Stimulated activated CD8-positive, alpha-beta memory T cell treated with anti-CD3 and anti-CD28 coated beads, Interleukin-7, amount 100 ng/mL, for 4 hours (primary cell): Measurements from ENCODE around the gene NCKAP1.
"Not testable (repeated sequence)": the region's sequence is repeated elsewhere in the genome, so short reads cannot be mapped to it uniquely, and the experiment has no call there.

Experiments
- DNase-seq, 2 donors: peaks; one replicate each; pipeline ENCODE4 v3.0.0-alpha.2; 2020; ENCODE audit warnings: low read depth in 2 of 2

Gene NCKAP1

DNA sequence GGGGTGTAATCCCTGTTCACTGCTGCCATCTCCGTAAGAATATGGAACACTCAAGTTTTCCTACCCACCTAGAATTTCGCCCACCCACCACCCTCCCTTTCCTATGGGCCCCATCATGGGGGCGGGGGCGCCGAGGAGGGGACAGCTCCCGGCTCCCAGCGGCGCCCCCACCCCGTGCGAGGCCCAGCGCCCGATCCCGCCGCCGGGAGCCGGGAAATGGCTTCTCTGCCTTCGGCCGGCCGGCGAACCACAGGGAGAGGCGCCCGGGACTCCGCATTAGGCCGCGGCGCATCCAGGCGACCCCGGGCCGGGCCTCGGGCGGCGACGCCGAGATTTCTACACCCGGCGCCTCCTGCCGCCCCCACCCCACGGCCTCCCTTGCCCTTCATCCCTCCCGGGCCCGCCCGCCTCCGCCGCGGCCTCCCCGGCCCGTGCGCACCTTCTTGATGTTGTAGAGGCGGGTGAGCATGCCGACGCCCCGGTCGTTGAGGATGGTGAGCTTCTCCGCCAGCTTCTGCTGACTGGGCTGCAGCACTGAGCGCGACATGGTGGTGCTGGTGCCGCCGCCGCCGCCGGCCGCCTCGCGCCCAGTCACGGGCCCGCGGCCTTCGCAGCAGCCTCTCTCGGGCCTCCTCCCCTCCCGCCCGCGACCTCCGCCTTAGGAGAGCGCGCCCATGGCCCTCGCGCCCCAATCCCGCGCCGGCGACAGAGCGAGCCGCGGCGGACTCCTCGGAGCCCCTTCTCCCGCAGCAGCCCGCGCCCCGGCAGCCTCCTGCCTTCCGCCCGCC lies 510 bp downstream of the NCKAP1 start:
- DNase-seq: peak in 1 of 2 donors; percentile 8

DNA sequence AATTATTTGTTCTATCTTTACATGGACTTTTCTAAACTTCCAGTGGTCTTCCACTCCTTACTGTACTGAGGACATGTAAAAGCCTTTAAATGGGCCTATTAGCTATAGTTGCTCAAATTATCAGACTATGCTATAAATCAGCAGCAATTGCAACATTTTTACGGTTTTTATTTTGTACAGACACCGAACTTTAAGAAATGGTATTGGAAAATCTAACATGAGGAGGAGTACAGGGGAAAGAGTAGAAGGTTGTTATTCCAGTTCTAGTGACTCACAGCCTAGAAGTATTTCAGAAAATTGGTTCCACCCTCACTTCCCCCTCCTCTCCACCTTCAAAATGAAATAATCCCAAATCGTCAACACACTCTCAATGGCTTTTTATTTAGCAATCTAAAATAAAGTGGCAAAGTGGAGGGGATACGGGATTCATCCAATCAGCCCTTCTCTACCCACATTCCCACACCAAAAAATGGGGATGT lies 1.1 kb downstream of the NCKAP1 start:
- DNase-seq: no peak

DNA sequence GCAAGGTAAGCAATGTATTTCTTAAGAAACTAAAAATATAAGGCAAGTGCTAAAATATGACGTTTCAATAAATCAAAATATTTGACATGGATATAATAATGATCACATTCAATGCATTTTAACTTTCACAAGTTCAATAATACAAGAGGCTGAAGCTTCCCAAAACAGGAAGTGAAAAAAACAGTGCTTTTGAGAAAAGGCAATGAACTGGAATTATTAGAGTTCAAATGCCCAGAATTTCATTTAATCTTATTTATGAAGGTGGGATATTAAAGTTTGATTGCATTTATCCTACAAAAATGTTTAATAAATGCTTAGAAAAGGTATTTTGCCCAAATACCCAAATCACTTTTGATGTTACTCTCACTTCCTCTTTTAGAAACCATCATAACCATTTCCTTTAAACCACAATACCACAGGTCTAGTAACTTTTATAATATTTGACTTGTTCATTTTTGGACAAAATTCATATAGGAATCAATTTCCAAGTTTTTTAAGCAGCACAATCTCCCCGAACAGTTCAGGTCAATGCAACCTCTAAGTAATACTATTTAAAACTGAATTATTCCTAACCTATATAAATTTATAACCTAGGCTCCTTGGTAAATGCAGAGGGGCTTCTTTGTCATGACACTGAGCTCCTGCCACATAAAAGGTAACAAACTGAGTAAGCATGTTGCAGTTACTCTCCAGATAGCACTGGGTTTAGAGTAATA lies 2.1 kb downstream of the NCKAP1 start:
- no peak for DNase-seq

DNA sequence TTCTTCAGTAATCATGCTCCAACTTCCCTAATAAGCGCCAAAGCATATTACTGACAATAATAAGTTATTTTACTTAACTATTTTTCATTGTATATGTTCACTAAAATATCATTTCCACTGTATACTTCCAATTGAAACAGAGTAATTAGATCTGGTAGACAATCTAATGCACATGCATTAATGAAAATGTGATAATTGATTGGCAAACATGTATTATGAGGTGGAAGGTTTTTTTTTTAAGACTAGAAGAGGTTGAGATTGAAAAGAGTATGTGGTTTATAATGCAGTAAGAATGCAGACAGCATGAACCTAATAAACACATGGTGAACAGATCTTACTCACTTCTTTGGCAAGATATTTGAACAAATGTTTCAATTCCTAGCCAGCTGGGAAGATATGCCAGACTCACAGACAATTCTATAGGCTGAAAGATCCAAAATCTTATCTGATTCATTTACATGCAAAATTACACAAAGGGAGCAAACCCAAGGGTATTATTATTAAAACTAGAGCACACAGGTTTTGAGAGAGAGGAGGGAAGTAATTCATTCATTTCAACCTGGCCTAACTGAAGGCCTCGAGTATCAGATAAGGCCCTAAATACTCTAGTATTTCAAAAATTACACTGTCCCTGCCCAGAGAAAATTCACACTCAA lies 2.8 kb downstream of the NCKAP1 start:
- no peak for DNase-seq

DNA sequence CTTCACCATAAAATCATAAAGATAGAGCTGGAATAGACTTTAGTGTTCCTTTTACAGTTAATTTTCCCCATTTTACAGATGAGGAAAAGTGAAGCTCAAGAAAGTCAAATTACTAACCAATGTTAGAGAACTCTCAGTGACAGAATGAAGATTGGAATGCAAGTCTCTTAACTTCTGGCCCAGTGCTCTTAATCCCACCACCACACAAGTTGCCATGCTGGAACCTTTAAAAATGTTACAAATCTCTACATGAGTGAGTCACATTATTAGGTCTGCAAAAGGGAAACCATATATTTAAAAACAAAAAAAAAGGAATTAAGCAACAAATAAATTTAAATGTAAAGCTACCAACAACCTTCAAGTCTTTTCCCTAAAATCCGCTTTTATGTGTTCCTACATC lies 3.5 kb downstream of the NCKAP1 start:
- no peak for DNase-seq

DNA sequence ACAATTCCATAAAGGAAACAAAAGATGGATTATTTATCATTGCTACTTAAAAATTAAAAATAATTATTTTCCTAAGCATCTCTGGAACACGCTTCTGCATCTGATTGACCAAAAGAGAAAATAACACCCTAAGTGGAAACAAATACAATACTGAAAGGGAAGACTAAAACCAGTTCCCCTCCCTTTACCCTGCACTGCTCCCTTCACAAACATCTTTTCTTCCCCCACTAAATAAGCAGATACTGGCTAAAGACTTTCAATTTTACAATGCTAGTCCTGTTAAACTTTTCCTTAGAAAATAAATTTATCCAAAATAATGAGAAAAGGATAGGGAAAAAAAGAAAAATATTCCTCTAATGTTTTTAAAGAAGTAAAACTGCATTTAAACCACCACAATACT lies 4.3 kb downstream of the NCKAP1 start:
- DNase-seq: no peak

DNA sequence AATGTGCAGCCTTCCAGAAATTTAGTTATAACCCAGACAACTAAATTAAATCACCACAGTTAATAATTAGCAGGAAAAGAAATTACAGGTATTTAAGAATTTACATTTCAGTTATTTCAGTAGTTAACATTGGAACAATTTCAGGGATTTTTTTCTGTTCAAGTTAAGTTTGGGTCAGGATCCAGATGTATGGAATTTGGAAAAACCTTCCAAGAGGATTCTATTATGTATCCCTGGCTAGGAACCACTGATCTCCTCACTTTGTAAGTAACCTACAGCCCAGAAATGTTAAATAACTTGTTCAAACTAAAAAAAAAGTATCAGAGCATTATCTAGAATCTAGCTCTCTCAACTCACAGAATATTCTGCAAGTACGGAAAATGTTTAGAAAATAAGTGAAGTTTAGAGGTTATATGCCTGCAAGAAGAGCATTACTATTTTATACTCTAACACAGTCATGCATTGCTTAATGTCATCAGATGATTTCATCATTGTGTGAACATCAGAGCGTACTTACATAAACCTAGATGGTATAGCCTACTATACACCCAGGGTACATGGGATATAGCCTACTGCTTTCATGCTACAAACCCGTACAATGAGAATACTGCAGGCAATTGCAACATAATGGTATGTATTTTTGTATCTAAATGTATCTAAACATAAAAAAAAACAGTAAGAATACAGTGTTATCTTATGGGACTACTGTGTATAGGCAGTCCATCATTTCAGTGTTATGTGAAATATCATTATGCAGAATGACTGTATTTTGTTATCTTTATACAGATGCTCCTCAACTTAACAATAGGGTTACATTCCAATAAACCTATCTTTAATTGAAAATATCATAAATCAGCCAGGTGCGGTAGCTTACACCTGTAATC lies 6.1 kb downstream of the NCKAP1 start:
- DNase-seq: no peak

DNA sequence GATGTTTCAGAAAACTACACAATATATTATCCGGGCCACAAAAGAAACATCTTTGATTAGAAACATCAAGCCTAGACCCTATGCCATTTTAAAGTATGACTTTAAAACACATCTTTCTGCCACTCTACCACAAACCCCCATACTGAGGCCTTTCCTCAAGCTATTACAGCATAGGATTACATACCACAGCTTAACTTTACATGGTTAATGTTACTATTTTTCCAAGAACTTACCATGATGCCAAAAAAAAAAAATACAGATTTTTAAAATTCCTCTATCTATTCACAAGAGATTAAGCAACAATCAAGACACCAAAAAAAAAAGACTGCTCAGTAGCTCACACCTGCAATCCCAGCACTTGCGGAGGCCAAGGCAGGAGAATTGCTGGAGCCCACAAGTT lies 9.0 kb downstream of the NCKAP1 start:
- DNase-seq: no peak

DNA sequence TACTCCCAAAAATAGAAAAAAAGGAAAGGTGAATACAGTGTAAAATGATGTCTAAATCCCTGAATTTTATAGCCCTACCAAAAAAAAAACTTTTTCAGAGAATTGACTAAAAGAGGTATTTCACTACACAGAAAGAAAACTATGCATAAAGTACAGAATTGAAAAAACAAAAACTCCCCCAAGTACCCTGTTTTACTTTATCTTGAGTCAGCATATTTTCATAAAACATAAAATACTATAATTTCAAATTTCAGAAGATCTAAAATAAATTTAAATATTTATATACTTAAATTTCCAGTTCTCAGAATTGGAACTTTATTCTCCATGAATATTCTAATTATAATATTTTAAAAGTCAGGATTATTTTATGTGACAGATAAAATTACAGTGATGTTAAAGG lies 10.1 kb downstream of the NCKAP1 start:
- DNase-seq: no peak

DNA sequence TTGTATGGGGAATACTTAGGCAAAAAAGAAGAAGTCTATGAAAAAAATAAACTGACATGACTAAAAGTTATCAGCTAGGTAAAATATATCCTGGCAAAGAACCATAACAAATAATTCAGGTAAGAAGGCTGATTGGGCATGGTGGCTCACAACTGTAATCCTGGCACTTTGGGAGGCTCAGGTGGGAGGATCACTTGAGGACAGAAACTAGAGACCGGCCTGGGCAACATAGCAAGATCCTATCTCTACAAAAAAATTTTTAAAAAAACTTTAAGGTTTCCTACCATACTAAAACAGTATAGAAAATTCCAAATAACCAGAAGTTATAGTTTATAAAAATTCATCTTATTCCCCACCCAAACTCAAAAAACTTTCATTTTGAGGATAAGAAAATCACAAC lies 10.8 kb downstream of the NCKAP1 start:
- DNase-seq: no peak

DNA sequence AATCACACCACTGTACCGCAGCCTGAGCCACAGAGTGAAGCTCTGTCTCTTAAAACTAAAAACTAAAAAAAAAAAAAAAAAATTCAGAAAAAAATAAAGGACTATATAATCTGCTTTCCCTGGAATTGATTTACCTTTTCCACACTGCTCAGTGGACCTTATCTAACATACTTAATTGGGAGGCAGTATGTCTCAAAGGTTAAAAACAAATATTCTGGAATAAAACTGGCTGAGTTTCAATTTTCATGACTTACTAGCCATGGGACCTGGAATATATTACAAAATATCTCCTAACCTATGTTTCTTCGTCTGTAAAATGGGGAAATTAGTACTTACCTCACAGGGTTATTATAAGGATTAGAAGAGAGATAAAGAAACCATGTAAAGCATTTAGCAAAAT lies 11.8 kb downstream of the NCKAP1 start:
- no peak for DNase-seq

DNA sequence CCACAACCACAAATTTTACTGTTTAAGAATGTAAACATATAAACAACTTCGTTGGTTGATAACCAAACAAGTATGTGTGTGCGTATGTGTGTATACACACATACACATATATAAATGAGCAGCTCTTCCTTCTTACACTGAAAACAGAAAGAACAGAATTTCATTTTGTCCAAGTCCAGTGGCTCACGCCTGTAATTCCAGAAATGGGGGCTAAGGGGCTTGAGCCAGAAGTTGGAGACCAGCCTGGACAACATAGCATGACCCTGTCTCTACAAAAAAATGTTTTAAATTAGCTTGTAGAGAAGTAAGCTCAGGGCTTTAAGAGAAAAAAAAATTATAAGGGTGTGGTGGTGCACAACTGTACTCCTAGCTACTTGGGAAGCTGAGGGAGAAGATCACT lies 12.3 kb downstream of the NCKAP1 start:
- DNase-seq: no peak

DNA sequence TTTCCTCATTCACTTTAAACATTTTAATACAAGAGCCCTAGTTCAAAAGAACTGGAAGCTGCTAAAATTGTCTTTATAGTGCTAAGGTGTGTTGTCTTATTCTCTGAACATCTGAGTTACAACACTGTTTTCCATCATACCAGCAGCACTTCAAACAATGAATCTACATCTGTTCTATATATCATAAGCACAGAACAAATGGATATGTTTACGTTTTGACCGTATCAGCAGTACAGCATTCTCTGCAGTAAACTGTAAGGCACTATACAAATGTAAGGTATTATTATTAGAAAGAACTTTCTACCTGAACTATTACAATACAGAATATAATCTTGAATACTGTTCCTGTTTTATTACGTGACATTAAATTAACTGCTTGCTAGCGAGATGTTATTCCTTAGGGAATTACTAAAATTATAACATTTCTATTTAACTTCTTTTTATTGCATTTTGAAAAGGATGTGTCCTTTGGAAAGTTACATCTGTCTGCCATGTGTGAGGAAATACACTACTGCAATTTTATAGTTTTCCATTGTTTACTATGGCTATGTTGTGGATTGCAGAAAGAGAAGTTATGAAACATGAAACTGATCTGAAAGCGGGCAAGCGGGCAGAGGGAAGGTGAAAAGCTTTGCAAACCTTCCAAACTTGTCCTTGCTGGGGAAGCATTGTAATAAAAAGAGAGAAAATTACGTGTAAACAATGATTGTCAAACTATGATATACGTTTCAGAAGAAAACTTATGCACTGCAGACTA lies 13.7 kb downstream of the NCKAP1 start:
- no peak for DNase-seq

DNA sequence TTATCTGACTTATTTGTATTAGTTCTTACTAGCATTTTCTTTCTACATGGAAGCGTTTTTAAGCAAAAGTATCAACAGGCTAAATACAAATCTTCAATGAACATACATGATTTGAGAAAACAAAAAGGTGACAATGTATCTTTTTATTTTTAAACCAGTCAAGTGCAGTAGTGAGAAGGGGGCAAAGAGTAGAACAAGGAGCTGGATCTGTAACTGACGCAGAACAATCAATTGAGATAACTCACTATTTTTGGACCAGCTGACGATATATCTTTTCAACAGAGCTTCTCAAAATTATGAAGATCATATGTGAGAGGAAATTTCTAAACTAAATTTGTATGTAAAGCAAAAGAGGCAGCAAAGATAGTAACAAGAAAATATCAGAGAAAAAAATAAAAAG lies 15.5 kb downstream of the NCKAP1 start:
- DNase-seq: no peak

DNA sequence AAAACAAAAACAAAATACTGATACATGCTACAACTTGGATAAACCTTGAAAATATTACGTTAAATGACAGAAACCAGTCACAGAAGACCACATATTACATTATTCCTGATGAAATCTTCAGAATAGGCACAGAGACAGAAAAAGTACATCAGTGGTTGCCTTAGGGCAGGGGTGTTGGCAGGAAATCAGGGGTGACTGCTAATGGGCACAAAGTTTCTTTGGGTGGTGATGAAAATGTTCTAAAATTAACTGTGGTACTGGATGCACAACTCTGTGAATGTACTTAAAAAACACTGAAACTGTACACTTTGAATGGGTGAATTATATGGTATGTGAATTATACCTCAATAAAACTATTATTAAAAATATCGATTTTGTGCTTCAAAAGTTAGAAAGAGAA lies 16.6 kb downstream of the NCKAP1 start:
- DNase-seq: no peak

DNA sequence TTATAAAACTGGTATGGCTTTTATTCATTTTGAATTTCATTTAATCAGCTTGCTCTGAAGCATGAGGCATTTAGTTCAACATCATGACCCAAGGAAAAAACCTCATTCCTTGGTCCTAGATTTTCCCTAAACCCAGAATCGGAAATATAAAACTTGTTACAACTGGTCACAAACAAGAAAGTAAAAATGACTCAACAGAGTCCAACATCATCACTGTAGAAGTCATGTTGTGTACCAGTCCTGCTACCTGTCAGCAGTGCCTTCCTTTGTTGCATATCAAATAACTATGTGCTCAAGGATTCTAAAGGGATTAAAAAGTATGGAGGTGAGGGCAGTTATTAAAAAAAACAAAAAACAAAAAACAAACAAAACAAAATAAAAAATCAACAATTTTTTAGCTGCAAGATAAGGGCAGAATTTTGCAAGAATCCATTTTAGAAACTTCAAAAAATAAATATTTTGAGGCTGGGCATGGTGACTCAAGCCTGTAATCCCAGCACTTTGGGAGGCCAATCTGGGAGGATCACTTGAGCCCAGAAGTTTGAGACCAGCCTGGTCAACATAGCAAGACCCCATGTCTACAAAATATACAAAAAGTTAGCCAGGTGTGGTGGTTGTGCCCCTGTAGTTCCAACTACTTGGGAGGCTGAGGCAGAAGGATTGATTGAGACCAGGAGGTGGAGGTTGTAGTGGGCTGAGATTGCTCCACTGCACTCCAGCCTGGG lies 18.4 kb downstream of the NCKAP1 start:
- DNase-seq: no peak

DNA sequence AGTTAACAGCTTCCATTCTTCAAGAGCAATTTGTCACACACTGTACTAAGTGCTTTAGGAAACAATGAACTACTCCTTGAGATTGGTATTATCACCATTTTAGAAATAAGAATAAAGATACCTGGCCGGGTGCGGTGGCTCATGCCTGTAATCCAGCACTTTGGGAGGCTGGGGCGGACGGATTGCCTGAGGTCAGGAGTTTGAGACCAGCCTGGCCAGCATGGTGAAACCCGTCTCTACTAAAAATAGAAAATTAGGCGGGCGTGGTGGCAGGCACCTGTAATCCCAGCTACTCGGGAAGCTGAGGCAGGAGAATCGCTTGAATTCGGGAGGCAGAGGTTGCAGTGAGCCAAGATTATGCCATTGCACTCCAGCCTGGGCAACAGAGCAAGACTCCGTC lies 20.4 kb downstream of the NCKAP1 start:
- DNase-seq: not testable (repeated sequence)

DNA sequence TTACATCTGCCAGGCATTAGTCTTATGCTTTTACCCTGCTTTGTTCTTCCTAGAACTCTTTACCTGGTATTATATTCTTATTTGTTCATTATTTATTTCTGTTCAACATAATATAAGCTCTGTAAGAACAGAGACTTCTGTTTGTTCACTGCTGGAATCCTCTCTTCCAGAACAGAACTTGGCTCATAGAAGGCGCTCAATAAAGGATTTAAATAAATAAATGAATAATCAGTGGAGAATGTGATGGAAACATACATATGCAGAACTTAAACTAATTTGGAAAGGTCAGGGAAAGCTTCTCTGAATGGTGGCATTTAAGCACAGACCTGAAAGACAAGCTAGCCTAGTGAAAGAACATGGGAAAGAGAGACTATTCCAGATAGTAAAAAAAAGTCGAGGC lies 24.3 kb downstream of the NCKAP1 start:
- no peak for DNase-seq

DNA sequence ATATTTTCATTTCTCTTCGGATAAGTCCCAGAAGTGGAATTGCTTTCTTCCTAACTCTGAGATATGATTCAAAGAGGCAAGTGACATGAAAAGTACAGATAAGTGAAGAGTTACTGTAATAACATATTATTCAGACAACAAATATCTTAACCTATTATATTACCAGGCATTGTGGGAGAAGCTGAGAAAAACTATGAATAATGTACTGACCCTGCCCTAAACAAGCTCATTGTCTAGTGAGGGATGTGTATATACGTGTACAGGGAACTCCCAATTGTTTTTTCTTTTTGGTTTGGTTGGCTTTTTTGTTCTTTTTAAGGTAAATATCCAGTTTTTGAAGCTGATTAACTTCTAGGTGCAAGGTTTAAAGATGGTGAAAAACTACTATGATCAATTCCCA lies 26.5 kb downstream of the NCKAP1 start:
- DNase-seq: no peak

DNA sequence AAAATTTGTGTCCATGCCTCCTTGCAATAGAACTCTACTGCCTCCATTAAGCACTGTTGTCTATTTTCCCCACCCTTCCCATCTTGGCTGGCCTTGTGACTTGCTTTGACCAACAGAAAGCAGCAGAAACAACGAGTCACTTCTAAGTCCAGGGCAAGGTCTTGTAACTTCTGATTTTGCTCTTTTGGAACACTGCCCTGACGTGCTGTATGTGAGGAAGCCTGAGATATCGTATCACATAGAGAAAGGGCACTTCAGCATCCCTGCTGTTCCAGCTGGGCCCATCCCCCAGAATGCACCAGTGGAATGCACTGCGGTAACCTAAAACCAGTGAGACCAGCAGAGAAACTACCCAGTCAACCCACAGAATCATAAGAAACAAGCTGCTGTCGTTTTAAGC lies 28.1 kb downstream of the NCKAP1 start:
- DNase-seq: no peak
